K562 (cell line): ENCODE measurements around the gene TRABD2B. TPM values are rescaled to one million over a fixed set of nuclear protein-coding genes. Genes with fewer than 3 reads are reported as not detected.

Source experiments
- BDP1 ChIP-seq: IDR thresholded peaks from 3 replicates; pipeline ENCODE4 v1.6.1; 2011; ENCODE audit not compliant: insufficient read length, insufficient read depth
- KLF6 ChIP-seq: fragments of 250-450 bp; sonication (Bioruptor Pico); IDR thresholded peaks from 2 replicates; pipeline ENCODE4 v1.4.0; 2020; ENCODE audit warnings: mild to moderate bottlenecking, moderate library complexity, borderline replicate concordance
- ZNF274 ChIP-seq: IDR thresholded peaks from 2 replicates; pipeline ENCODE4 v1.6.1; 2011; ENCODE audit warnings: low read depth, mild to moderate bottlenecking, low read length, moderate library complexity, borderline replicate concordance
- ZNF77 ChIP-seq: fragments of 250-450 bp; sonication (Bioruptor Pico); IDR thresholded peaks from 2 replicates; pipeline ENCODE4 v1.5.0; 2020
- polyA plus RNA-seq, 8 experiments: library from polyadenylated mRNA; depleted of rRNA in 4 of 8; stranded (reverse) in 5 of 8; unstranded in 3 of 8; fragments of >200 nt; fragmentation: Nextera tagmentation in 2 of 8; fragmentation: Illumina TruSeq in 1 of 8; extraction: Ambion mirVana in 2 of 8; extraction: Trizol in 1 of 8; gene quantifications; 2 replicates each; pipeline versions ENCODE4 v1.2.1 to v1.2.3, GENCODE V29; 2011 to 2014; ENCODE audit warnings: inconsistent platforms in 1 of 8, missing spikeins in 1 of 8
- total RNA-seq, 7 experiments: library from RNA; depleted of rRNA in 6 of 7; stranded (reverse); fragments of >200 nt in 6 of 7; fragmentation: Illumina TruSeq in 2 of 7; extraction: Trizol in 2 of 7; gene quantifications; 2 replicates each; pipeline versions ENCODE4 v1.2.1 to v1.2.3, GENCODE V29; 2011 to 2021; ENCODE audit warnings: low replicate concordance in 1 of 7
- TF ChIP-seq, protein P1 (sequence below), 2 experiments: fragments of 450-650 bp; formaldehyde crosslinking in 1 of 2; IDR thresholded peaks; 2 replicates each; pipeline versions ENCODE4 v1.4.0 to v1.6.1; 2014 to 2020; ENCODE audit warnings: mild to moderate bottlenecking in 2 of 2, borderline replicate concordance in 1 of 2, low read depth in 1 of 2

TRABD2B gene
- total and polyA plus RNA-seq, 9 of the 15 experiments (the other 6 are each of a cell fraction or from before 2014, with no cell fraction given): not detected

- TF ChIP-seq, protein P1, sequence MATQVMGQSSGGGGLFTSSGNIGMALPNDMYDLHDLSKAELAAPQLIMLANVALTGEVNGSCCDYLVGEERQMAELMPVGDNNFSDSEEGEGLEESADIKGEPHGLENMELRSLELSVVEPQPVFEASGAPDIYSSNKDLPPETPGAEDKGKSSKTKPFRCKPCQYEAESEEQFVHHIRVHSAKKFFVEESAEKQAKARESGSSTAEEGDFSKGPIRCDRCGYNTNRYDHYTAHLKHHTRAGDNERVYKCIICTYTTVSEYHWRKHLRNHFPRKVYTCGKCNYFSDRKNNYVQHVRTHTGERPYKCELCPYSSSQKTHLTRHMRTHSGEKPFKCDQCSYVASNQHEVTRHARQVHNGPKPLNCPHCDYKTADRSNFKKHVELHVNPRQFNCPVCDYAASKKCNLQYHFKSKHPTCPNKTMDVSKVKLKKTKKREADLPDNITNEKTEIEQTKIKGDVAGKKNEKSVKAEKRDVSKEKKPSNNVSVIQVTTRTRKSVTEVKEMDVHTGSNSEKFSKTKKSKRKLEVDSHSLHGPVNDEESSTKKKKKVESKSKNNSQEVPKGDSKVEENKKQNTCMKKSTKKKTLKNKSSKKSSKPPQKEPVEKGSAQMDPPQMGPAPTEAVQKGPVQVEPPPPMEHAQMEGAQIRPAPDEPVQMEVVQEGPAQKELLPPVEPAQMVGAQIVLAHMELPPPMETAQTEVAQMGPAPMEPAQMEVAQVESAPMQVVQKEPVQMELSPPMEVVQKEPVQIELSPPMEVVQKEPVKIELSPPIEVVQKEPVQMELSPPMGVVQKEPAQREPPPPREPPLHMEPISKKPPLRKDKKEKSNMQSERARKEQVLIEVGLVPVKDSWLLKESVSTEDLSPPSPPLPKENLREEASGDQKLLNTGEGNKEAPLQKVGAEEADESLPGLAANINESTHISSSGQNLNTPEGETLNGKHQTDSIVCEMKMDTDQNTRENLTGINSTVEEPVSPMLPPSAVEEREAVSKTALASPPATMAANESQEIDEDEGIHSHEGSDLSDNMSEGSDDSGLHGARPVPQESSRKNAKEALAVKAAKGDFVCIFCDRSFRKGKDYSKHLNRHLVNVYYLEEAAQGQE (IDR thresholded peaks at IDR 0.05; ENCODE audit: borderline replicate concordance): no peak
- TF ChIP-seq, protein P1 (CRISPR knock-in tag; IDR thresholded peaks at IDR 0.05; ENCODE audit: low read depth): no peak
- TF ChIP-seq ZNF77 (CRISPR knock-in tag) (no peak), ZNF274 (no peak), KLF6 (CRISPR knock-in tag) (no peak), BDP1 (no peak)
Observed at GRCh38 chr1:47911892-47912291, 85.3 kb downstream of the TRABD2B start (continued).
